ENCODE data around the gene USP40. TPM values are rescaled to one million over a fixed set of nuclear protein-coding genes. Genes with fewer than 3 reads are reported as not detected.

USP40 gene
- total RNA-seq, 1 experiment from 2014 or later: 34.9 TPM

GRCh38 chr2:233477548-233478433 lies 88.8 kb downstream of the USP40 start:
- TF ChIP-seq EGR1 (IDR thresholded peaks at IDR 0.05; ENCODE audit: low read depth) (no peak), ZFX (IDR thresholded peaks at IDR 0.05) (no peak), ATF3 (IDR thresholded peaks at IDR 0.05) (no peak), YY1 (IDR thresholded peaks at IDR 0.05; ENCODE audit: extremely low read depth, insufficient replicate concordance, low read depth, low read length) (no peak), ZBTB33 (IDR thresholded peaks at IDR 0.05; ENCODE audit: extremely low read depth, insufficient replicate concordance, low read length) (no peak), JUND (IDR thresholded peaks at IDR 0.05) (no peak), RAD21 (IDR thresholded peaks at IDR 0.05; ENCODE audit: low read depth) (no peak), POLR2AphosphoS5 (IDR thresholded peaks at IDR 0.05; ENCODE audit: low read depth, low read length) (no peak), TCF7L2 (IDR thresholded peaks at IDR 0.05; ENCODE audit: borderline replicate concordance, extremely low read depth, insufficient read depth, insufficient read length) (no peak), EZH2phosphoT487 (IDR thresholded peaks at IDR 0.05; ENCODE audit: borderline replicate concordance) (no peak), SIN3A (IDR thresholded peaks at IDR 0.05; ENCODE audit: low read depth) (no peak), MAX (IDR thresholded peaks at IDR 0.05) (no peak), CEBPB (IDR thresholded peaks at IDR 0.05; ENCODE audit: low read depth) (no peak)
- Histone ChIP-seq H3K79me2 (ENCODE audit: insufficient read depth, low read length) (no peaks in the 10 kb centered on the region), H3K4me2 (ENCODE audit: low read length) (no peak overlapping the region), H3K9me3 (ENCODE audit: control insufficient read depth in 1 of 2, insufficient read depth in 1 of 2, low read depth in 1 of 2, low read length in 2 of 2) (no peaks in the 10 kb centered on the region), H3K9ac (ENCODE audit: low read length) (no peak overlapping the region), H2AFZ (ENCODE audit: low read depth, low read length, poor library complexity, severe bottlenecking) (no peak overlapping the region), H3K9me2 (ENCODE audit: insufficient read depth) (no peaks in the 10 kb centered on the region), H3K36me3 (ENCODE audit: control insufficient read depth in 1 of 2, insufficient read depth in 2 of 2, low read length in 2 of 2) (peaks cover under 1 to 5% of the 10 kb centered on the region in 2 experiments; a peak in 2 of 4 replicates), H3K27me3 (ENCODE audit: insufficient read depth, low read length) (no peaks in the 10 kb centered on the region), H3K4me1 (ENCODE audit: control insufficient read depth in 1 of 2, insufficient read depth in 2 of 2, low read length in 2 of 2) (no peaks in the 10 kb centered on the region), H3K27ac (ENCODE audit: low read depth, low read length) (no peak overlapping the region), H4K20me1 (ENCODE audit: insufficient read depth) (no peaks in the 10 kb centered on the region), H3K4me3 (replicated peaks in 1 of 2; ENCODE audit: low read depth in 1 of 2, low read length in 2 of 2) (no peak overlapping the region)
- intact Hi-C loops (cut with micrococcal nuclease): no loop called here
- DNase-seq (ENCODE audit: low read depth, low spot score) (no peak), ATAC-seq (no peak)
- POLR2A ChIA-PET: no interaction called here
- RAD21 ChIA-PET (ENCODE audit: low non-redundant PET in 1 of 2, low total read pairs in 2 of 2, uncharacterized antibody in 2 of 2, unreplicated experiment in 2 of 2): no interaction called here
- CTCF ChIA-PET: no interaction called here
- BruUV-seq (replicated peaks): no TSS peak

Data from HCT116 (cell line).